SK-N-MC (cell line): ENCODE data around the gene SRM.
A peak's percentile ranks its signal among the peaks of the same experiment; 100 is the strongest.

ENCODE experiments used
- EZH2 ChIP-seq: fragments of 200-600 bp; sonication (generic); IDR thresholded peaks from one replicate; pipeline ENCODE4 v1.6.1; 2017; ENCODE audit warnings: antibody characterized with exemption
- POLR2AphosphoS5 ChIP-seq: IDR thresholded peaks from 2 replicates; pipeline ENCODE4 v1.6.1; 2012; ENCODE audit warnings: mild to moderate bottlenecking, low read depth, low read length, borderline replicate concordance

DNA sequence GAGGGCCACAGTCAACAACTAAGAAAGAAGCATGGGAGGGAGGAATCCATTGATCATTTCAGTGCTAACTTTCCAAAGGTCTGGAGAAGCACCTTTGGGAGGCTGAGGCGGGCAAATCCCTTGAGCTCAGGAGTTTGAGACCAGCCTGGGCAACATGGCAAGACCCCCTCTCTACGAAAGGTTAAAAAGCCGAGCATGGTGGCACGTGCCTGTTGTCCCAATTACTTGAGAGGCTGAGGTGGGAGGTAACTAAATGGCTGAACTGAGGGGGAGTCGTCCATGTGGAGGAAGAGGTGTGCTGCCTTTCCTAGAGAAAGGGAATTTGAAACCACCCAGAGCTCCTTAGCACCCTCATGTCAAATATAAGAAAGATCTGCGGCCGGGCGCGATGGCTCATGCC is 29.0 kb downstream of the SRM start:
- TF ChIP-seq POLR2AphosphoS5: peak; percentile 21; the same call in 1 of the 2 replicates
- TF ChIP-seq EZH2: no peak
